Skeletal muscle cell (primary cell): ENCODE results near the gene FAR1.
A peak's percentile ranks its signal among the peaks of the same experiment; 100 is the strongest.

ENCODE experiments used
- DNase-seq: peaks from one replicate; pipeline ENCODE4 v3.0.0-alpha.2; 2010; ENCODE audit warnings: low read depth
- H3K4me3 ChIP-seq: 2 replicates; pipeline ENCODE4 v1.5.1; 2011; ENCODE audit warnings: low read depth, mild to moderate bottlenecking, control low read depth, low read length, moderate library complexity

The FAR1 gene

GRCh38 chr11:13667795-13668101 is 720 bp upstream of the FAR1 start:
- no peak for DNase-seq

GRCh38 chr11:13668957-13669521 is 571 bp downstream of the FAR1 start:
- no peak for DNase-seq
- peak overlapping the region; percentile 79 for H3K4me3 ChIP-seq

More at GRCh38 chr11:13667795-13668101, 720 bp upstream of the FAR1 start:
- H3K4me3 ChIP-seq: peak overlapping the region; percentile 79

GRCh38 chr11:13669544-13670488 is 1.3 kb downstream of the FAR1 start:
- H3K4me3 ChIP-seq: peak overlapping the region; percentile 79
- DNase-seq: no peak

- no peak overlapping the region for H3K4me3 ChIP-seq
- no peak for DNase-seq
These were observed 4.2 kb downstream of the FAR1 start for GRCh38 chr11:13672576-13673210.

GRCh38 chr11:13674799-13675509 is 6.5 kb downstream of the FAR1 start:
- H3K4me3 ChIP-seq: no peak overlapping the region
- no peak for DNase-seq

- no peak for DNase-seq
- H3K4me3 ChIP-seq: no peak overlapping the region
These were observed 8.1 kb downstream of the FAR1 start for GRCh38 chr11:13676576-13676975.

- no peak for DNase-seq
- H3K4me3 ChIP-seq: no peak overlapping the region
These were observed 11.3 kb downstream of the FAR1 start for GRCh38 chr11:13679768-13680167.

GRCh38 chr11:13680501-13681264 is 12.2 kb downstream of the FAR1 start:
- DNase-seq: no peak

GRCh38 chr11:13681446-13681845 is 13.0 kb downstream of the FAR1 start:
- H3K4me3 ChIP-seq: no peak overlapping the region
- DNase-seq: no peak

More at GRCh38 chr11:13680501-13681264, 12.2 kb downstream of the FAR1 start:
- H3K4me3 ChIP-seq: no peak overlapping the region

GRCh38 chr11:13682212-13682611 is 13.7 kb downstream of the FAR1 start:
- DNase-seq: no peak
- no peak overlapping the region for H3K4me3 ChIP-seq

GRCh38 chr11:13685461-13686108 is 17.1 kb downstream of the FAR1 start:
- DNase-seq: no peak
- H3K4me3 ChIP-seq: no peak overlapping the region

GRCh38 chr11:13686776-13687175 is 18.3 kb downstream of the FAR1 start:
- no peak overlapping the region for H3K4me3 ChIP-seq
- DNase-seq: no peak

GRCh38 chr11:13687271-13687670 is 18.8 kb downstream of the FAR1 start:
- no peak overlapping the region for H3K4me3 ChIP-seq
- no peak for DNase-seq

- no peak for DNase-seq
- no peak overlapping the region for H3K4me3 ChIP-seq
These were observed 22.9 kb downstream of the FAR1 start for GRCh38 chr11:13691286-13691899.

- DNase-seq: no peak
- no peak overlapping the region for H3K4me3 ChIP-seq
These were observed 23.7 kb downstream of the FAR1 start for GRCh38 chr11:13692172-13692571.

GRCh38 chr11:13694115-13694514 is 25.6 kb downstream of the FAR1 start:
- DNase-seq: no peak
- no peak overlapping the region for H3K4me3 ChIP-seq

GRCh38 chr11:13695886-13696285 is 27.4 kb downstream of the FAR1 start:
- no peak overlapping the region for H3K4me3 ChIP-seq
- no peak for DNase-seq

GRCh38 chr11:13697710-13698109 is 29.2 kb downstream of the FAR1 start:
- no peak for DNase-seq
- no peak overlapping the region for H3K4me3 ChIP-seq
